MM.1S (cell line): ENCODE measurements around the gene ZNF581.

Source experiments
- DNase-seq: peaks from one replicate; pipeline ENCODE4 v3.0.0-alpha.2; 2015
- H2AFZ ChIP-seq: fragments of 300-600 bp; sonication (generic); 2 replicates; pipeline ENCODE4 v1.6.0; 2016; ENCODE audit warnings: antibody characterized with exemption, low read length
- H3F3A ChIP-seq: fragments of 300-600 bp; sonication (generic); 2 replicates; pipeline ENCODE4 v1.6.1; 2016; ENCODE audit warnings: mild to moderate bottlenecking, antibody characterized with exemption, low read length, moderate library complexity, mixed read lengths; ENCODE audit not compliant: insufficient read depth
- H3K27ac ChIP-seq: fragments of 300-600 bp; sonication (generic); 2 replicates; pipeline ENCODE4 v1.5.1; 2016; ENCODE audit warnings: mild to moderate bottlenecking, low read length
- H3K27me3 ChIP-seq: fragments of 300-600 bp; sonication (generic); replicated peaks from 2 replicates; pipeline ENCODE4 v1.6.0; 2016; ENCODE audit warnings: low read length; ENCODE audit not compliant: insufficient read depth
- H3K36me3 ChIP-seq: fragments of 300-600 bp; sonication (generic); replicated peaks from 2 replicates; pipeline ENCODE4 v1.6.1; 2016; ENCODE audit warnings: mild to moderate bottlenecking, low read length, mixed read lengths; ENCODE audit not compliant: insufficient read depth
- H3K4me1 ChIP-seq: fragments of 300-600 bp; sonication (generic); 2 replicates; pipeline ENCODE4 v1.6.1; 2016; ENCODE audit warnings: low read length, mixed read lengths
- H3K4me2 ChIP-seq: fragments of 300-600 bp; sonication (generic); 2 replicates; pipeline ENCODE4 v1.6.0; 2016; ENCODE audit warnings: low read depth, low read length
- H3K4me3 ChIP-seq: fragments of 300-600 bp; sonication (generic); 2 replicates; pipeline ENCODE4 v1.5.1; 2016; ENCODE audit warnings: low read length, mixed read lengths
- H3K79me2 ChIP-seq: fragments of 300-600 bp; sonication (generic); 2 replicates; pipeline ENCODE4 v1.6.1; 2016; ENCODE audit warnings: mixed run types, low read length, mixed read lengths
- H3K9ac ChIP-seq: fragments of 300-600 bp; sonication (generic); 2 replicates; pipeline ENCODE4 v1.6.1; 2016; ENCODE audit warnings: low read length, mixed read lengths
- H3K9me2 ChIP-seq: fragments of 300-600 bp; sonication (generic); replicated peaks from 2 replicates; pipeline ENCODE4 v1.6.1; 2016; ENCODE audit warnings: mild to moderate bottlenecking, low read length, mixed read lengths; ENCODE audit not compliant: insufficient read depth
- H3K9me3 ChIP-seq: fragments of 300-600 bp; sonication (generic); replicated peaks from 2 replicates; pipeline ENCODE4 v1.6.1; 2016; ENCODE audit warnings: mild to moderate bottlenecking, low read length, mixed read lengths; ENCODE audit not compliant: insufficient read depth
- H4K20me1 ChIP-seq: fragments of 300-600 bp; sonication (generic); 2 replicates; pipeline ENCODE4 v1.6.1; 2016; ENCODE audit warnings: mild to moderate bottlenecking, low read length, moderate library complexity, mixed read lengths; ENCODE audit not compliant: insufficient read depth
- EZH2 ChIP-seq: fragments of 300-600 bp; sonication (generic); optimal IDR thresholded peaks from 2 replicates; pipeline ENCODE3; 2017; ENCODE audit warnings: low read depth, mild to moderate bottlenecking, antibody characterized with exemption, low read length, mixed read lengths
- EZH2phosphoT487 ChIP-seq: fragments of 300-600 bp; sonication (generic); IDR thresholded peaks from 2 replicates; pipeline ENCODE4 v1.6.1; 2018; ENCODE audit warnings: antibody characterized with exemption, low read length
- TF ChIP-seq, protein P1 (sequence below): fragments of 300-600 bp; sonication (generic); IDR thresholded peaks from 2 replicates; pipeline ENCODE4 v1.5.1; 2016; ENCODE audit warnings: antibody characterized with exemption, low read length, mixed read lengths

Gene ZNF581

DNA sequence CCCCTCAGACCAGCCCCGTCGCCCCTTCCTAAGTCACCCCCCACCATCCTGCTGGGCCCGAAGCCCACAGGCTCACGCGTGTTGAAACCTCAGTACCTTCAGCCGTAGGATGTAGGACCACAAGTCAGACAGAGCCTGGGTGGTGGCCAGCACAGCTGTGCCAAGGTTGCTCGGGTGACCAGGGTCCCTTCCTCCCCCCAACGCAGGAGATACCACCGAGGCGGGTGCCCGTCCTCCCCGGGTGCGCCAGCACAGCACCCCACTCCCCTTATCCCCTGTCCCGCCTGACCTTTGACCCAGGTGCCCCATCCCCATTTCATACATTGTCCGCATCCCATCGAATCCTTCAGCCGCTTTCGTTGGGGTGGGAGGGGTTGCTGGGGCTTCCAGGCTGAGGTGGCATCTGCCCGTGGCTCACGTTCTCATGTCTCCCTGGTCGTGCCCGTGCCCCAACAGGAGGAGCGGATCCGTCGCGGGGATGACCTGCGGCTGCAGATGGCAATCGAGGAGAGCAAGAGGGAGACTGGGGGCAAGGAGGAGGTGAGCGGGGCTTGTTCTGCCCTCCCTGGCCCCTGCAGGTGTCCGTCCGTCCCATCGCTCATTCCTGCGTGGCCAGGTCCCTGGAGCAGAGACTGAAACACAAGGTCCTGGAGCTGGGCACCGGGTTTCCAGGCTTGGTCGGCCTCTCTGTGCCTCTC lies 46.1 kb downstream of the ZNF581 start:
- Histone ChIP-seq H3K9me3 (no peaks in the 10 kb centered on the region), H3K27me3 (no peaks in the 10 kb centered on the region), H3F3A (no peaks in the 10 kb centered on the region), H3K36me3 (no peaks in the 10 kb centered on the region), H3K4me3 (no peak overlapping the region), H3K79me2 (peaks cover 41% of the 10 kb centered on the region), H3K9ac (no peak overlapping the region), H3K4me1 (no peaks in the 10 kb centered on the region), H4K20me1 (no peaks in the 10 kb centered on the region), H3K9me2 (no peaks in the 10 kb centered on the region), H3K4me2 (no peak overlapping the region), H3K27ac (no peak overlapping the region), H2AFZ (no peak overlapping the region)
- no peak for TF ChIP-seq EZH2
- no peak for TF ChIP-seq EZH2phosphoT487
- TF ChIP-seq, protein P1, sequence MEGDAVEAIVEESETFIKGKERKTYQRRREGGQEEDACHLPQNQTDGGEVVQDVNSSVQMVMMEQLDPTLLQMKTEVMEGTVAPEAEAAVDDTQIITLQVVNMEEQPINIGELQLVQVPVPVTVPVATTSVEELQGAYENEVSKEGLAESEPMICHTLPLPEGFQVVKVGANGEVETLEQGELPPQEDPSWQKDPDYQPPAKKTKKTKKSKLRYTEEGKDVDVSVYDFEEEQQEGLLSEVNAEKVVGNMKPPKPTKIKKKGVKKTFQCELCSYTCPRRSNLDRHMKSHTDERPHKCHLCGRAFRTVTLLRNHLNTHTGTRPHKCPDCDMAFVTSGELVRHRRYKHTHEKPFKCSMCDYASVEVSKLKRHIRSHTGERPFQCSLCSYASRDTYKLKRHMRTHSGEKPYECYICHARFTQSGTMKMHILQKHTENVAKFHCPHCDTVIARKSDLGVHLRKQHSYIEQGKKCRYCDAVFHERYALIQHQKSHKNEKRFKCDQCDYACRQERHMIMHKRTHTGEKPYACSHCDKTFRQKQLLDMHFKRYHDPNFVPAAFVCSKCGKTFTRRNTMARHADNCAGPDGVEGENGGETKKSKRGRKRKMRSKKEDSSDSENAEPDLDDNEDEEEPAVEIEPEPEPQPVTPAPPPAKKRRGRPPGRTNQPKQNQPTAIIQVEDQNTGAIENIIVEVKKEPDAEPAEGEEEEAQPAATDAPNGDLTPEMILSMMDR = no peak
- DNase-seq = no peak

DNA sequence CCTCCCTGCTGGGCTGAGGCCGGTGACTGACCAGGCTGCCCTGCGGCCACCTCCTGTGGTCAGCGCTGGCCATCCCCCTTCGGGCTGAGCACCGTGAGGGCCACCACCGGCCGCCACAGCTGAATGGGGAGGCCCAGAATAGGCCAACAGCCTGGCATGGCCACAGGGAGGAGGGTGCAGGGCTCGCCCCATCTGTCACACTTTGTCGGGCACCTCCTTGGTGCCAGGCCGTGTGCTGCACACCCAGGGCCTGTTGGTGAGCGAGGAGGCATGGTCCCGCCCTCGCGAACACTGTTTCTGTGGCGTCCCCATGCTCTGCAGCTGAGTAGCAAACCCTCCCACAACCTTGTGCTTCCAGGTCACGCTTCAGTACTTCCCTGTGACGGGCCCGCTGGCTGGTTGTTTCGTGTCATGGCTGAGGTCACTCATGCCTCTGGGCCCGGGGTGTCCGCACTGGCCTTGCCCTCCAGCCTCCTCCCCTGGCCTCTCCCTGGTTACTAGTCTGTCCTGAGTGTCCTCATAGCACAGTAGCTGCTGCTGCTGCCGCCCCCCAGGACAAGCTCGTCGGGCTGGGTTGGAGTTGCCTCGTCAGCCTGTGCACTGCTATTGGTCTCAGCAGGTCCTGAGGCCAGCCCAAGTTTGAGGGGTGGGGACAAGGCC lies 46.8 kb downstream of the ZNF581 start:
- H3K9me3 ChIP-seq = no peaks in the 10 kb centered on the region
- H3K4me1 ChIP-seq = no peaks in the 10 kb centered on the region
- H4K20me1 ChIP-seq = no peaks in the 10 kb centered on the region
- no peak for TF ChIP-seq EZH2
- TF ChIP-seq, protein P1 = no peak
- no peak for TF ChIP-seq EZH2phosphoT487
- no peak for DNase-seq
- no peaks in the 10 kb centered on the region for H3K36me3 ChIP-seq
- H3K9ac ChIP-seq = no peak overlapping the region
- H3F3A ChIP-seq = no peaks in the 10 kb centered on the region
- no peaks in the 10 kb centered on the region for H3K9me2 ChIP-seq
- no peak overlapping the region for H3K4me3 ChIP-seq
- H3K4me2 ChIP-seq = no peak overlapping the region
- H2AFZ ChIP-seq = no peak overlapping the region
- H3K27me3 ChIP-seq = no peaks in the 10 kb centered on the region
- H3K27ac ChIP-seq = no peak overlapping the region
- H3K79me2 ChIP-seq = peaks cover 34% of the 10 kb centered on the region

DNA sequence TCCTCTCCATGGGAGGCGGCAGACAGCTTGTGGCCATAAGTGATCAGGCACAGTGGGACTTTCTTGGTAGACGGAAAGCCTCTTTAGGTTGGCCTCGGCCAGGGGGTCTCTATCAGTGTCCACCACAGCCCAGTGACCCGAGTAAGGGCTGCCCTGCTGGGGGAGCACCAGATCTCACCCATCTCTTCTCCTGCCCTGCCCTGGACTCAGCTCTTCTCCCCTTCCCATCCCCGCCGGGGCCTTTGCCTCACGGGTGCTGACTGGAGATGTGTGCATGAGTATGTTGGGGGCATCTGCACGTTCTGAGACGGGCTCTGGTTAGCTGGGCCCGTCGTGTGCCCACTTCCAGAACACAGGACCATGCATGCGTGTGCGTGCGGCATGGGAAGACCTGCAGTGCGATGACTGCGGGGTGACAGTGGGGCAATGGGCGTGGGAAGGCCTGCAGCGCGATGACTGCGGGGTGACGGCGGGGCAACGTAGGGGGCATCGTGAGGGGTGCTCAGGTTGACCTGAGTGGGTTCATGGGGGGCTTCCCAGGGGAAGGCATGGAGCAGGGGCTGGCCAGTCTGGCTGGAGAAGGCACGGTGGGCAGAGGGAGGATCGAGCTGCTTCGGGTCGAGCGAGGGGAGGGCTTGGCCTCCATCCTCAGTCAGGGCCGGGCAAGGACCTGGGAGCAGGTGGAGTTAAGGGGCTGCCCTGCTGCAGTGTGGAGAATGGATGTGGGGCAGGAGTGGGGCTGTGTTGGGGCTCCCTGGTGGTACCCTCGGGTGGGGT lies 47.5 kb downstream of the ZNF581 start:
- Histone ChIP-seq H3K4me1 (no peaks in the 10 kb centered on the region), H3K36me3 (no peaks in the 10 kb centered on the region), H3K27me3 (no peaks in the 10 kb centered on the region), H4K20me1 (no peaks in the 10 kb centered on the region), H3K4me2 (no peak overlapping the region), H2AFZ (no peak overlapping the region), H3K27ac (no peak overlapping the region), H3K9ac (no peak overlapping the region), H3F3A (no peaks in the 10 kb centered on the region), H3K79me2 (peaks cover 27% of the 10 kb centered on the region), H3K9me3 (no peaks in the 10 kb centered on the region), H3K4me3 (no peak overlapping the region), H3K9me2 (no peaks in the 10 kb centered on the region)
- no peak for DNase-seq
- no peak for TF ChIP-seq EZH2phosphoT487
